ENCODE data around the gene COL4A6. TPM values are rescaled to one million over a fixed set of nuclear protein-coding genes. Genes with fewer than 3 reads are reported as not detected.
"Not testable (repeated sequence)": the region's sequence is repeated elsewhere in the genome, so short reads cannot be mapped to it uniquely, and the experiment has no call there.

The COL4A6 gene
- 0.75 TPM for polyA plus RNA-seq (2013, experiment 1 of 2; ENCODE audit: insufficient read length)
- polyA plus RNA-seq (2013, experiment 2 of 2; ENCODE audit: insufficient read length) = 0.68 TPM

DNA sequence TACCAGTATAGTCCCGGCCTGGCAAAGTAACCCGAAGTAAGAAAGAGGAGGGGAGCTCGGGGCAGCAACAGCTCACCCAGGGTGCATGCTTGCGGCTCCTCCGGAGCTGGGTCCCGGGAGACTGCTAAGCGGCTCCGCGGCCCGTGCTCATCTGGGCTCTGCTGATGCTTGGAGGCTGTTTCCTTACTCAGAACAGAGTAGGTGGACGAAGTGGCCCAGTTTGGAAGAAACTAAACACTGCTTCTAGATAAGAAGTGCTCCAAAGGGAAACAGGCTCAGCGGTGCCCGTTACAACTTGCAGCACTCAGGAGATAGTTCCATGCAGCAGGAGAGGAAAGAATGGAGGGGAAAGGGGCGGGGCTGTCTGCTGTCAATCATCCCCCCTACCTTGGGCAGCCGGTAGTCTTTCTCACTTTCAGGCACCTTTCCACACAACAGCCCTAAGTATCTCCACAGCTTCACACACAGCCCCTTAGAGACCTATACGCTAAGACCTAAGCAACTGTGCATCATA lies at the start of gene COL4A6:
TSS of gene COL4A6 (minus strand) at position 313 of the 514 bp plus-strand sequence. CDS start at position 87, 226 bp downstream.
- no peak for DNase-seq

DNA sequence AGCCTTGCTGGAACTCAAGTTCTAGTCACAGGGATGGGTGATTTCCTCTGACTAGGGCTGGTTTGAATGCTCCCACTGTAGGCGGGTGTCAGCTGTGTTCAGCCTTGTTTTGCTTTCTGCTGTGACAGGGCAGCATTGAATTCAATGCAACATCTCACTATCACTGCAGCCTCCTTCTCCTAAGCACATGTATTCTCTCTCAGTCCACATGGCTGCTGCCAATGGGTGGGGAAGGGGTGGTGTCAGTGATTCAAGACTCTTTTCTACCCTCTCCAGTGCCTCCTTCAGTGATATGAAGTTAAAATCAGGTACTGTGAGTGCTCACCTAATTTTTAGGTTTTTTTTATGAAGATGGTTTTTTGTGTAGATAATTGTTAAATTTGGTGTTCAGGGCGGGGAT lies 47.7 kb upstream of the COL4A6 start:
- DNase-seq = no peak

DNA sequence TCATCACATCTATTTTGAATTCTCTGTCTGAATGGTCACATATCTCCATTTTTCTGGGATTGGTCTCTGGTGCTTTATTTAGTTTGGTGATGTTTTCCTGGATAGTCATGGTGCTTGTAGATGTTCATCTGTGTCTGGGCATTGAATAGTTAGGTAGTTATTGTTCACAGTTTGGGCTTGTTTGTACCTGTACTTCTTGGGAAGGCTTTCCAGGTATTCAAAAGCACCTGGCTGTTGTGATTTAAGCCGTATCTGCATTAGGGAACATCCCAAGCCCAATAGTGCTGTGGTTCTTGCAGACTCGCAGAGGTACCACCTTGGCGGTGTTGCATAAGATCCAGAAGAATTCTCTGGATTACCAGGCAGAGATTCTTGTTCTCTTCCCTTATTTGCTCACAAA lies 46.0 kb upstream of the COL4A6 start:
- DNase-seq = no peak

DNA sequence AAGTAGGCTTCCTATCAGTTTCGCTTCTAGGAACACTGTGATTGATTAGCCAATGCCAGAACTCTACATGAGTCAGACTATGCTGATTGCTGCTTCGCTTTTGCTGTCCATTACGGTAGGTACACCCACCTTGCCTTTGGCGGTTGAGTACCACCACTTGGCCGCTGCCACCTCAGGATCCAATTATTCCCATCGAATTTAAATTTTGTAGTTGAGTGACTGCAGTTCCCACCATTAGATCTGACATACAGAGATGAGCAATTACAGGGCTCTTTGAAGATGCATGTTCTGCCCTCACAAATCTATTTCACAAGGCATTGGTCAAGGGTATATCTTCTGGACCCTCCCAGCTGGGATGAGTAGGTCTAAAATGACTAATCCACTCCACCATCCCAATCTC lies 43.3 kb upstream of the COL4A6 start:
- DNase-seq = not testable (repeated sequence)

DNA sequence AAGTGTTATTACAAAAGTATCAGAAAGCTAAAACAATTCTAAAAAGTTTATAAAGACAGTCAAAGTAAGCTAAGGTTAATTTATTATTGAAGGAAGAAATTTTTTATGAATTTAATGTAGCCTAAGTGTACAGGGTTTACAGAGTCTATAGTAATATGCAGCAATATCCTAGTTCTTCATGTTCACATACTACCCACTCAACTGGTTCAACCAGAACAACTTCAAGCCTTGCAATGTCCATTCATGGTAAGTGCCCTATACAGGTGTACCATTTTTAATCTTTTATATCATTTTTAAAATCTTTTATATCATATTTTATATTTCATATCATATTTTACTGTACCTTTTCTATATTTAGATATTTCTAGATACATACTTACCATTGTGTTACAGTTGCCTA lies 35.8 kb upstream of the COL4A6 start:
- no peak for DNase-seq

DNA sequence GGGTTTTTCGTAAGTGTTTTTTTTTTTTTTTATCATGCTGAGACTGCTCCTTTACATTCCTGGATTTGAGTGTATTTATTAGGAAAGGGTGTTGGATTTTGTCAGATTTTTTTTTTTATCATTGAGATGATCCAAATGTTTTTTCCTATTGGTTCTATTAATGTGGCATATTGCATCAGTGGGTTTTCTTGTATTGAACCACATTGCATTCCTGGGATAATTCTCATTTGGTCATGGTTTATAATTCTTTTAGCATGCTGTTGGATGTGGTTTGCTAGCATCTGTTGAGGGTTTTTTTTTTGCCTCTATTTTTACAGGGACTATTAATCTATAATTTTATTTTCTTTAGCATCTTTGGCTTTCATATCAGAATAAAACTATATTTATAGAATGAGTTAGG lies 30.3 kb upstream of the COL4A6 start:
- DNase-seq = peak; percentile 72

DNA sequence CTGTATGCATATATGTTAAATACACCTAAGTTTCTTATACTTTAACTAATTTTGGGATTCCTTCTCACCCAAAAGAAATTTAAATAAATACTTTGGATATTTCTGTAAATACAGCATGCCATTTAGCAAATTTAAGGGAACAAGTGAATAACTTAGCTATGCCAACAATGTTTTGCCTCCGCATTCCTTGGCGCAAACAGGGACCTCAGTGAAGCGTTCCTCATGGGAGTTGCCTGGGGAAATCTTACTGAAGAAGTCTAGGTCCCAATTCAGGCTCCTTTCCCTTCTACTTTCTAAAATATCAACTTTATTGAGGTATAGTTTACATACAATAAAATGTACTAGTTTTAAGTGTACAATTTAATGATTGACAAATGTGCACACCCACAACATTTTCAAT lies 26.4 kb upstream of the COL4A6 start:
- peak; percentile 35 for DNase-seq

DNA sequence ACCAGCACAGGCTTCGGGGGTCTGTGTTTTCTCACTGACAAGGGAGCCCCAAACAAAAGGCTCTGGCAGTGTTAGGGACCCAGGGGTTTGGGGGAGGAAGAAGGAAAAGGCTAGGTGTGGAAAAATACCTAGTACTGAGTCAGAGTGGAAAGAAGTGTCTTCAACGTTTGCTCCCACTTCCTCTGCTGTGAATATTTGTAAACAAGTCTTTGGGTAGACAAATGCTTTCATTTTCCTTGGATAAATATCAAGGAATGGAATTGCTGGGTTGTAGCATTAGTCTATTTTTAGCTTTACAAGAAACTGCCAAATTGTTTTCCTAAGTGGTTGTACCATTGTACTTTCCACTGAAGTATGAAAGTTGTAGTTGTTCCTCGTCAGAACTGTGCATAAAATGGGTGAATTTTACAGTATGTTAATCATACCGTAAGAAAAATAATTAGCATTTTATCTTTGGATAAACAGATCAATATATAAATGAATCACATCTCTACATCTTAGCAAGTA lies 18.8 kb upstream of the COL4A6 start:
- no peak for DNase-seq

DNA sequence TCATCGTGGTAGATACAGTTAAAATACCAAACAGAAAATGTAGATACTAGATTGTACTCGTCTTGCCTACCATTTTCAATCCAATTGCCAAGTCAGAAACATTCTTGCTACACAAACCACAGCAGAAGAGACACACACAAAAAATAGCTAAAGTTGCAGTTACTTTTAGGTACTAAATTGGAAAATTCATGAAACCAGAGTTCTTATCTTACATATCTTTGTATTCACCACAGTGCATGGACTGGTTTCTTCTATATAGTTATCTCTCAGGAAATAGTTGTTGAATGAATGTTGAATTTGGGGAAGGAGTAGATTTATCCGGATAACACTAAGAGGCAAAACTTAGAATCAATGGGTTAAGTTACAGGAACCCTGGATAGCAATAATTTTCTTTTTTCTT lies 15.6 kb upstream of the COL4A6 start:
- DNase-seq = no peak

DNA sequence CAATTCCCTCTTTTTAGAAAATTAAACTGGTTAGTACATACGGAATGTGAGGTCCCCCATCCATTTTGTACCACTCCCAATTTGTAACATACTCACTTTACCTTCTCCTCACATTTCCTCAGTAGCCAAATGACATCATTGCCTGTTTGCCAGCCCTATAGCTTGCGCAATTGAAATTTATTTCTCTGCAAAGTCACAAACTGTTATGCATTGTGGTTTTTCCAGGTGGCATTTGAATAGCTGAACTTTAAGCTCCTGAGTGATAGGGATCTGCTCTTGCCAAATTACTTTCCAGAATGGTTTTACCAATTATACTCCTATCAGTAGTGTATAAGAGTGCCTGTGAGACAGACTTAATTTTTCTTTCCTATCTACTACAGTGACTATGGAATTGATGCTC lies 9.1 kb upstream of the COL4A6 start:
- DNase-seq = peak; percentile 8

DNA sequence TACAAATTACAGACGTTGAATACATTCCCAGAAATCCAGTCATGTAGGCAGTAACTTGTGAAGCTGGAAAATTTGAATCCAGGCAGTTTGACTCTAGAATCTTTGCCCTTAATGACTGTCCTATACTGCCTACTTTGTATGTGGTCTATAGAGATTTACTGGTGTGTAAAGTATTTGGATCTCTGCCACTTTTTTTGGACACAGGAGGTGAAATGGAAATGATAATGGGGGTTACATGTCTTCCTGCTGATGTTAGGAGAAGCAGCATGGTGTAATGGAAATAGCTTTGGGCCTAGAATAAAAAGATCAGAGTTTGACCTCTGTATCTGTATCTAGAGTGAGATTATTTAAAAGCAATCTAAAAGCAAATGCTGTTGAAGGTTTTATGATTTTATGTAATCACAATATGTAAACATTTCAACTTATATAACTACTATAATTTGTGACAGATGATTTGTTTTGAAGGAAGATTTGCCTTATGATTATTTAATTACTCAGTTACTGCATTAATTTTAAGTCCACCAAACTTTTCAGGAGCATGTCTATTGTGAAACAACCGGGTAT lies 4.8 kb upstream of the COL4A6 start:
- DNase-seq = no peak

DNA sequence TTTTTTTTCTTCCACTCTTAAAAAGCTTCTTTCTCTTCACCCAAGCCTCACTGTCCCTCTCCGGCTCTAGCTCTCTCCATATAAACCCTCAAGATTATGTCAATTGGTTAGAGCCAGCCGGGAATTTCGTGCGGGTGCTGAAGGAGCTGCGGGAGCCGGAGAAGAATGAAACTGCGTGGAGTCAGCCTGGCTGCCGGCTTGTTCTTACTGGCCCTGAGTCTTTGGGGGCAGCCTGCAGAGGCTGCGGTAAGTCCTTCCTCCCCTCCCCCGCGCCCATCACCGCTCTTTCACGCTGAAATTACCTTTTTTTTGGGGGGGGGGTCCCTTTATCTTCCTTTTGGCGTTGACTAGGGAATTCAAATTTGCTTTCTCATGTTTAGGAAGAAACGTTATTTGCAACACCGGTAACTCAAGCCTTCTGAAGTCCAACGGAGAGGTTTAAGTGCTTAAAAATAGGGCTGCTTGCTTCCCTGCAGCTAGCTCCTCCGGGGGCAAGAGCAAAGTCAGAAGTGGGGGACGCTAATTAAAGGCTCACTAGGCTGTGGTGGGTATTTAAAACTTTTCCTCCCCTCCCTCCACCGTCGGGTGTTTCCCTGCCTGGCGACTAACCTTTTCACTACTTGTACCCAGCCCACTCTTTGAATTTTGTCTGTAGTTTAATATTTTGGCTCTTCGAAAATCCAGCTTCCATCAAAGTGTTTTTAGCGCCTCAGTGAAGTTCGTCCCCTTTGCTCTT lies 1.9 kb upstream of the COL4A6 start:
- DNase-seq = peak; percentile 23

DNA sequence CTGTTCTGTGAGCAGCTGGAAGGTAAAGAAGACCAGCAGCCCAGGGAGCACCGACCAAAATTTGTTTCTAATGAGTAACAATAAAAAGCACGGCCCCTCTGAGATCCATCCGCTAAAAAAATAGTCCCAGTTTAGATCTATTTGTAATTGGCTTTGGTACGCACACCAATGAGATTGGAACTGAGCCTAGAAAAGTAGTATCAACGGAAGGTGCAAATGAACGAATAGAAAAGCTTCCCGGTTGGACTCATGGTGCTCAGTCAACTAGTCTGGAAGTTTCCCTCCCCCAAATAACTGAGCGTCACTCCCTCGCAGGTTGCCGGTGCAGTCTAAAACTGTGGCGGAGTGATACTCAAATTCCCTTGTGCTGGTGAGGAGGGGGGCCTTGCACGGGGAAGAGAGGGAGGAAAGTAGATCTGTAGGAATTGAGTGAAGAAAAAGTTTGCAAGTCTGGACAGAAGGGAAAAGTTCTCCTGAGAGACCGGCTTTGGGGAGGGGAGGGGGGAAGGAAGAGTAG lies 1.3 kb upstream of the COL4A6 start, which contains the start of gene COL4A5:
TSS of gene COL4A5 (plus strand) at position 413 of the 517 bp plus-strand sequence. CDS start 288 bp downstream, outside the sequence.
- DNase-seq = peak; percentile 85

DNA sequence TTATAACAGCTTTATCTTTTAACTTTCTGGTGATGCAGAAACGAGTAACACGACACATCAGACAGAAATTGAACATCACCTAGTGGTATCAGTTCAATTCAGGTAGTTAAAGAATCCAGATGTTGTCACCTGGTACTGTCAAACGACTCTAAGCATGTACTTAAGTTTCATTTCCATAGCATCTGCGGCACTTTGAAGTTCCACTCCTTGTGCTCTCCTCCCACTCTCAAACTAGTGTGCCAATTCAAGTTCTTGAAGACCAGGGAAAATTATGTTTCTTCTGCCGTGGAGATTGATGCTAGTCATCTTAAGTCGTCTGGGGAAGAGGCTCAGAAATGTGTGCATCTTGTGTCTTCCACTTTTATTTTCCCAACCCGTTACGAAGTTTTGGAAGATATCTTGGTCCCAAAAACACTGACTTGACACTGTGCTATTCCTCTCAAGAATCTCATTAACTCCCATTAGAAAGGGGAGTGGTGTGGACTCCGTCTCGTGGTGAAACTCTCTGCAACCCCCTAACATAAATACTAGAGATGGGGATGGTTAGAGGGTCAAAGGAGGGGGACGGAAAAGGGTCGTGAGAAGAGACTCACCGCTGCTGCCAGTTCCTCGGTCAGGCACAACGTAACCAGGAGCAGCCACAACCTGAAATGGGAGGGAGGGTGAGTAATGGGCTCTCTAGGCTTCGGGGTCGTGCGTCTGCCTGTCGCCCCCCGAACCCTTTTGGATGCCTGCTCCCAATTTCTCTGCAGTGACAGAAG lies 693 bp downstream of the COL4A6 start:
- DNase-seq = no peak

DNA sequence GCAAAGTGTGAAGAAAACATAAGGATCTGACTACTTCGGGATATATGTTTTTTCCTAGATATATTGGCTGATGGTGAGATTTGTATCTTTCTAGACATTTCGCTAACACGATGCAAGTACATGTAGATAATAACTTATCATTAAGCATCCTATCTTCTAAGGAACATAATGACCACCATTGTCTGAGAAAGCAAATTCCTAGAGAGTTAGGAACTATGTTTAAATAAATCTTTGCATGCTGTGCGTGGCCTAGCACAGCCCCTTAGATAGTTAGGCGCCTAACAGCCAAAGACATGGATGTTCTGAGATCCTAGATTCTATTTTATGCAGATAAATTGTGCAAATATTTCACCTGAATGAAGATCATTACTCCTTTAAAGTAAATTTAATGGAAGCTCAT lies 3.0 kb downstream of the COL4A6 start:
- DNase-seq = no peak

DNA sequence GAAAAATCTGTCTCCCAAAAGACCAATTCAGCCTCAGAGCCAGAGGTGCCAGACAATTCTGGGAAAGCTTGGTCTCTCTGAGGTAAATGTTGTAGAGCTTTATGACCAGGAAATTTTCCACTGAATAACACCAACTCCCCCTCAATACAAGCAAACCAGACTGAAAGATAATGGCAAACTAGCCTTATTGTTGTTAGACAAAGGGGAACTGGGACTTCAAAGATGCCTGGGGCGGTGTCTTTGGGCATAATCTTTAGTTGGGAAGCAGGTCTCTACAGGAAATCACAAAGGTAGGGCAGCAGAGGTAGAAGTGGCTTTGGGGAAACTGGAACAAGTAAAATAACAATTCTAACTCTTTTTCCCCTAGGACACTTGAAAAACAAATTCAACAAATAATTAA lies 12.0 kb downstream of the COL4A6 start:
- no peak for DNase-seq

DNA sequence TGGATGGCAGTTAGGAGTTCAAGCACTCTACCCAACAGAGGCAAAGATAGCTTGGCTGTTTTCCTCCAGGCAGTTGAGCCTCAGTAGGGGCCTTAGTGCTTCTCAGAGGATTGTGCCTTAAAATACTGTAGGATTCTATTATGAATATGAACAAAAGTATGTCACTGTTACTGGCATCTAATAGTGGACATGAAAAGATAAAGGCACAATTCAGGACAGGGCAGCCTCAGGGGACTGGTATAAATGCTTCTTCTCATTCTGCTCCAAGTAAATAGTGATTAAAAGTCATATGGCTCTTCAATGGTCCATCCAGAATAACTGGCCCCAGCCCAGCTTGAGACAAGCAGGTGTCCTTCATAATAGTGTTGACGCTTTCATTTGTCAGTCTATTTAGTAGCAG lies 17.7 kb downstream of the COL4A6 start:
- no peak for DNase-seq

DNA sequence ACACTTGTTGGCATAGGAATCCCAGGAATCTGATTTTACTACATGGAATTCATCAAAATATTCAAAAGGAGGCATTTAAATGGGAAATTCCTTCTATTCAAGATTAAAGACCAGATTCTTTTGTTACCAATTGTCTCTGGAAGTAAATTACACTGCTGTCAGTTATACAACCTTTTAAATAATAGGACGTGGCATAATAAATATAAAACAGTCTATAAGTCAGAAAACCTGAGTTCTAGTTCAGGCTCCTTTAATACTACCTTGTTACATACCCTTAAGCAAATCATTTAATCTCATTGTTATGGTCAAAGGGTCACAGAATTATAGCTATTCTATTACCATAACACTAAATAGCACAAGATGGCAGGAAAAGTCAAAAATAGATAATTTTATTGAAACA lies 18.8 kb downstream of the COL4A6 start:
- DNase-seq = no peak

DNA sequence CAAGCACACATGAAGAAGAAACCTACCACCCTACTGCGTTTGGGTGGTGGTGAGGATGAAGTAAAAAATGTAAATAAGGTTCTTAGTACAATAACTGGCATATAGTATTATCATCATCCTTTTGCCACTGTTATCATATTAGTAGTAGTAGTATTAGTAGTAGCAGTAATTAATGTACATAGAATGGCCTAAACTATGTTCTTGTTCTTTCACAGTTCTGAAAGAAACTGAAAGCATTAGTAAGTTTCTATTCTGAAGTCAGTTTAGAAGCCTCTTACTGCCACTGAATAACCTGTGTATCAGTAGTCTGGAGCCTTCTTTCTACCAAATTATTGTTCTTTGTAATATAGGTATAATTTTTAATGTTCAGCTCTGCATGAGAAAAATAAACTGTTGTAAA lies 21.0 kb downstream of the COL4A6 start:
- no peak for DNase-seq

DNA sequence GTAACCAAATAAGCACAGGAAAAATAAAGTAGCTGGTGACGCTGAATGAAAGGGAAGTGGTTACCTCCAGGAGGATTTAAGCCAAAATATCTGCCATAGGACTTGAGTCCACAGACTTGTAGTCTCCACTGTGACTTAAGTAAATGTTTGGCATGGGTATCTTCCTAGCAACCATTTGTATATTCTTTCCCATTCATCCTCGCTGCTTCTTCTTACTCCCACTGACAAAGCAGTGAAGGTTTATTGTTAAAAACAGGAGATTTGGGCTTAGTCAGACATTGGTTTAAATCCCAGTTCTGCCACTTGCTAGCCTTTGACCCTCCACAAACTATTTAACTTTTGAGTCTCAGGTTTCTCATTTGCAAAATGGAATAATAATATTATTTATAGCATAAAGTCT lies 22.3 kb downstream of the COL4A6 start:
- DNase-seq = no peak

DNA sequence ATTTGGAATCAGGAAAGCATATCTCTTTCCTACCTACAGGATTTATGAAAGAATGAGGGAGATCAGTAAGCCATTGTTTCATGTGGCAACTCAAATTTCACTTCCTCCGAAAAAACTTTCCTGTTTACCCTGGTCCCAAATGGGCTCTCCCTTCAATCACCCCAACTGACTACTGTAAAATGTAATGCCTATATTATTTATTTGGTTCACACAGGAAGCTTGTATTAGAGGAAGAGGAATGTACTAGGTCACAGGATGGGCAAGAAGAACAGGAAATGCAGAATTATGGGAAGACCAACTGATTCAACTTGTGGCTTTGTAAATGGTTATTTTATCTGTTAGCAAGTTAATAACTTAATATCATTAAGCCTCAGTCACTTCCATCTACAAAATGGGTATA lies 23.1 kb downstream of the COL4A6 start:
- DNase-seq = no peak

DNA sequence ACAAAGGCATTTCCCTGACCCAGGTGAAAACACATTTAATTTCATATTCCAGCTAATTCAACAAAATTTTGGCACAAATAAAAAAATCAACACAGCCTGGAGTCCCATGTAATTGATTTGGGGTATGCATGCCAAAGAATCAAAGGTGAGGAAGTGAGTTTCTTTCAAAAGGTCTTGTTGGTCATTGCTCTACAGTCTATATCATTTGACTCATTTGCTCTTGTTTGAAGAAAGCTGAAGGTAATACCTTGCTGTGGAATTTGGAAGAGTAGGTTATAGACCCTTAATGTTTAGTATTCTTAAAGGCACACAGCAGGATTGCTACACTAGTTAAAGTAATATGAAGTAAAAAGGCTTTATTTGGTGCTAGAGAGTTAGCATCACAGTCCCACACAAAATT lies 25.4 kb downstream of the COL4A6 start:
- no peak for DNase-seq
